H1 (cell line): ENCODE data around the gene CC2D2A. TPM values are rescaled to one million over a fixed set of nuclear protein-coding genes. Genes with fewer than 3 reads are reported as not detected.

ENCODE experiments used
- CTCF ChIA-PET: fragments of 300-600 bp; sonication (Branson Sonifier 250); formaldehyde crosslinking; loops from one replicate; lab custom pipeline; 2021; ENCODE audit not compliant: partially characterized antibody; lab: Charles Lee
- POLR2A ChIA-PET: fragments of 300-600 bp; sonication (Branson Sonifier 250); formaldehyde crosslinking; loops from one replicate; lab custom pipeline; 2021; ENCODE audit warnings: inconsistent platforms; ENCODE audit not compliant: partially characterized antibody; lab: Charles Lee
- DNase-seq, 2 experiments: peaks; one replicate each; pipeline versions ENCODE4 v3.0.0 to v3.0.0-alpha.2; 2010 to 2022; ENCODE audit warnings: low spot score in 2 of 2, low read depth in 1 of 2, mixed read lengths in 1 of 2
- FAIRE-seq: peaks from 2 replicates; lab custom pipeline; 2011; peaks lifted over from hg19 to GRCh38; lab: Jason Lieb, UNC
- H2AFZ ChIP-seq: 2 replicates; pipeline ENCODE4 v1.8.1; 2012; ENCODE audit warnings: low read length, inconsistent platforms
- H2AK5ac ChIP-seq: 2 replicates; pipeline ENCODE4 v1.6.1; 2013; ENCODE audit warnings: low read depth, low read length
- H2BK120ac ChIP-seq: replicated peaks from 2 replicates; pipeline ENCODE3; 2013; ENCODE audit warnings: low read depth, low read length, inconsistent platforms
- H2BK12ac ChIP-seq: 2 replicates; pipeline ENCODE4 v1.6.1; 2013; ENCODE audit warnings: low read depth, low read length
- H2BK15ac ChIP-seq: 2 replicates; pipeline ENCODE4 v1.6.1; 2013; ENCODE audit warnings: low read length
- H2BK20ac ChIP-seq: 2 replicates; pipeline ENCODE4 v1.6.1; 2013; ENCODE audit warnings: low read length
- H2BK5ac ChIP-seq: 2 replicates; pipeline ENCODE4 v1.6.1; 2013; ENCODE audit warnings: low read depth, low read length
- H3K14ac ChIP-seq: 2 replicates; pipeline ENCODE4 v1.6.1; 2013; ENCODE audit warnings: inconsistent platforms; ENCODE audit not compliant: insufficient read length
- H3K18ac ChIP-seq: 2 replicates; pipeline ENCODE4 v1.6.1; 2013; ENCODE audit warnings: low read length; ENCODE audit errors: extremely low read depth
- H3K23ac ChIP-seq: 2 replicates; pipeline ENCODE4 v1.6.1; 2013; ENCODE audit warnings: inconsistent platforms; ENCODE audit not compliant: insufficient read length
- H3K23me2 ChIP-seq: 2 replicates; pipeline ENCODE4 v1.6.1; 2013; ENCODE audit warnings: low read depth, low read length
- H3K27ac ChIP-seq: 2 replicates; pipeline ENCODE4 v1.6.1; 2011; ENCODE audit warnings: low read depth, low read length, inconsistent platforms
- H3K27me3 ChIP-seq, 4 experiments: replicated peaks in 1 of 4; 1 replicate in 1 of 4; 2 replicates in 3 of 4; pipeline versions ENCODE4 v1.6.1 to v1.8.1; 2011 to 2013; ENCODE audit warnings: low read length in 3 of 4, mild to moderate bottlenecking in 3 of 4, inconsistent platforms in 2 of 4, mixed read lengths in 2 of 4, moderate library complexity in 1 of 4; ENCODE audit not compliant: control insufficient read depth in 3 of 4, insufficient read depth in 3 of 4; ENCODE audit errors: extremely low read depth in 1 of 4
- H3K36me3 ChIP-seq, 4 experiments: 2 replicates each; pipeline versions ENCODE4 v1.6.1 to v1.8.1; 2011 to 2013; ENCODE audit warnings: mild to moderate bottlenecking in 4 of 4, low read length in 3 of 4, moderate library complexity in 2 of 4, control low read depth in 1 of 4, inconsistent platforms in 1 of 4; ENCODE audit not compliant: insufficient read depth in 4 of 4, control insufficient read depth in 2 of 4
- H3K4ac ChIP-seq: replicated peaks from 2 replicates; pipeline ENCODE3; 2013; ENCODE audit warnings: low read length, low read depth, mixed read lengths, inconsistent platforms; ENCODE audit not compliant: insufficient read length
- H3K4me1 ChIP-seq, 4 experiments: replicated peaks in 1 of 4; 1 replicate in 1 of 4; 2 replicates in 3 of 4; pipeline versions ENCODE4 v1.6.1 to v1.8.1; 2011 to 2013; ENCODE audit warnings: low read length in 3 of 4, inconsistent platforms in 2 of 4, mixed read lengths in 1 of 4; ENCODE audit not compliant: insufficient read depth in 4 of 4, control insufficient read depth in 3 of 4
- H3K4me2 ChIP-seq, 2 experiments: 2 replicates each; pipeline versions ENCODE4 v1.6.1 to v1.8.1; 2011 to 2013; ENCODE audit warnings: low read depth in 2 of 2, low read length in 2 of 2, control low read depth in 1 of 2, inconsistent platforms in 1 of 2, mild to moderate bottlenecking in 1 of 2; ENCODE audit not compliant: insufficient read depth in 1 of 2
- H3K4me3 ChIP-seq, 4 experiments: fragments of 200-600, 300-600 bp in 1 of 4; sonication (generic), shearing (Covaris generic), sonication (Bioruptor Twin) in 1 of 4; 2 replicates each; pipeline versions ENCODE4 v1.5.1 to v1.8.1; 2011 to 2016; ENCODE audit warnings: low read length in 4 of 4, low read depth in 3 of 4, control low read depth in 2 of 4, inconsistent platforms in 2 of 4, mild to moderate bottlenecking in 2 of 4, mixed read lengths in 1 of 4, moderate library complexity in 1 of 4; ENCODE audit not compliant: insufficient read depth in 2 of 4; ENCODE audit errors: extremely low read depth in 1 of 4
- H3K56ac ChIP-seq: replicated peaks from 2 replicates; pipeline ENCODE3; 2013; ENCODE audit warnings: low read depth, mild to moderate bottlenecking, mixed read lengths, low read length, inconsistent platforms; ENCODE audit not compliant: insufficient read length
- H3K79me1 ChIP-seq: 2 replicates; pipeline ENCODE4 v1.6.1; 2013; ENCODE audit warnings: low read depth, low read length, control low read depth
- H3K79me2 ChIP-seq, 2 experiments: 2 replicates each; pipeline versions ENCODE4 v1.6.1 to v1.8.1; 2012 to 2013; ENCODE audit warnings: low read length in 2 of 2, mild to moderate bottlenecking in 2 of 2, inconsistent platforms in 1 of 2; ENCODE audit not compliant: insufficient read depth in 2 of 2, control insufficient read depth in 1 of 2
- H3K9ac ChIP-seq, 4 experiments: replicated peaks in 1 of 4; 1 replicate in 1 of 4; 2 replicates in 3 of 4; pipeline versions ENCODE4 v1.6.1 to v1.8.1; 2011 to 2013; ENCODE audit warnings: low read depth in 3 of 4, low read length in 3 of 4, control low read depth in 2 of 4, mild to moderate bottlenecking in 2 of 4, moderate library complexity in 2 of 4, inconsistent platforms in 1 of 4; ENCODE audit errors: extremely low read depth in 1 of 4
- H3K9me3 ChIP-seq, 2 experiments: 2 replicates each; pipeline versions ENCODE4 v1.6.1 to v1.8.1; 2012 to 2013; ENCODE audit warnings: mild to moderate bottlenecking in 2 of 2, moderate library complexity in 2 of 2, control low read depth in 1 of 2, inconsistent platforms in 1 of 2, low read depth in 1 of 2, low read length in 1 of 2, mixed read lengths in 1 of 2; ENCODE audit not compliant: insufficient read depth in 2 of 2
- H4K20me1 ChIP-seq, 2 experiments: replicated peaks in 1 of 2; 2 replicates each; pipeline versions ENCODE3 to v1.8.1; 2011 to 2013; ENCODE audit warnings: inconsistent platforms in 2 of 2, low read length in 2 of 2, mild to moderate bottlenecking in 1 of 2; ENCODE audit not compliant: insufficient read depth in 2 of 2, control insufficient read depth in 1 of 2
- H4K5ac ChIP-seq: 2 replicates; pipeline ENCODE4 v1.6.1; 2013; ENCODE audit warnings: low read length, low read depth, mixed read lengths, inconsistent platforms; ENCODE audit not compliant: insufficient read length
- H4K8ac ChIP-seq: 2 replicates; pipeline ENCODE4 v1.8.0; 2013; ENCODE audit warnings: mild to moderate bottlenecking, moderate library complexity, low read length, inconsistent platforms; ENCODE audit not compliant: insufficient read depth; ENCODE audit errors: extremely low read depth
- H4K91ac ChIP-seq: replicated peaks from 2 replicates; pipeline ENCODE3; 2013; ENCODE audit warnings: low read length, mixed read lengths, inconsistent platforms; ENCODE audit not compliant: insufficient read length
- BACH1 ChIP-seq: IDR thresholded peaks from 2 replicates; pipeline ENCODE4 v1.6.1; 2012; ENCODE audit warnings: low read length, improper control_type of control experiment
- KDM5A ChIP-seq: fragments of 200-600 bp; IDR thresholded peaks from 2 replicates; pipeline ENCODE4 v1.7.1; 2012; ENCODE audit warnings: mild to moderate bottlenecking, low read length, inconsistent platforms, mixed read lengths
- WGBS, 2 experiments: shearing (Covaris generic) in 1 of 2; methylation state at CpG; one replicate each; pipeline versions ENCODE4 v1.1.6 to v1.1.7; 2013 to 2015; ENCODE audit warnings: low lambda C conversion rate in 2 of 2, mixed read lengths in 2 of 2, inconsistent platforms in 1 of 2, low coverage in 1 of 2, missing lambda C conversion rate in 1 of 2; ENCODE audit not compliant: insufficient replicate concordance in 2 of 2, insufficient coverage in 1 of 2, insufficient read length in 1 of 2; ENCODE audit errors: extremely low coverage in 1 of 2, missing lambda C conversion rate in 1 of 2; 5-methylcytosine and 5-hydroxymethylcytosine counted together
- polyA plus RNA-seq, 7 experiments: library from polyadenylated mRNA; depleted of rRNA in 3 of 7; stranded (reverse) in 5 of 7; unstranded in 2 of 7; fragments of >200 nt in 5 of 7; fragments of 200-250 nt in 2 of 7; gene quantifications; 1 replicate in 5 of 7; 2 replicates in 1 of 7; 4 replicates in 1 of 7; pipeline versions ENCODE4 v1.2.1 to v1.2.3, GENCODE V29; 2011 to 2013; ENCODE audit warnings: missing spikeins in 2 of 7, mixed read lengths in 2 of 7
- total RNA-seq: library from RNA; stranded (reverse); fragmentation: NEBNext Ultra II Directional; extraction: Animal tissue kit (Norgen Biotek cat#: 25700); gene quantifications from 2 replicates; pipeline ENCODE4 v1.2.1, GENCODE V29; 2021

The CC2D2A gene
- total and polyA plus RNA-seq, 2 of the 8 experiments (the other 6 are each of a cell fraction or from before 2014, with no cell fraction given): 11.0 to 12.2 TPM

GRCh38 chr4:15569746-15570145 is 100.1 kb downstream of the CC2D2A start:
- CTCF ChIA-PET: no interaction called here
- H3K27ac ChIP-seq: no peak overlapping the region
- H2BK15ac ChIP-seq: no peak overlapping the region
- H3K4ac ChIP-seq: no peak overlapping the region
- no peak overlapping the region for H4K8ac ChIP-seq
- TF ChIP-seq KDM5A: no peak
- no peak for TF ChIP-seq BACH1
- peaks cover 0 to 3% (median under 1%) of the 10 kb centered on the region in 4 experiments; a peak in 2 of 8 replicates for H3K36me3 ChIP-seq
- H3K23me2 ChIP-seq: no peaks in the 10 kb centered on the region
- no peak overlapping the region for H3K9ac ChIP-seq
- no peaks in the 10 kb centered on the region for H3K79me2 ChIP-seq
- H4K91ac ChIP-seq: no peak overlapping the region
- no peak overlapping the region for H3K18ac ChIP-seq
- WGBS, 2 experiments: 98% methylated on average over 5 of the region's 5 CpGs; no CpG with 5 or more reads in 1 of the 2 experiments
- H3K56ac ChIP-seq: no peak overlapping the region
- no peak overlapping the region for H2AK5ac ChIP-seq
- H3K4me1 ChIP-seq: no peaks in the 10 kb centered on the region
- H3K79me1 ChIP-seq: no peaks in the 10 kb centered on the region
- no peaks in the 10 kb centered on the region for H3K9me3 ChIP-seq
- POLR2A ChIA-PET: no interaction called here
- H4K5ac ChIP-seq: no peak overlapping the region
- FAIRE-seq (no peak), DNase-seq (no peak)
- H3K4me2 ChIP-seq: no peak overlapping the region
- H3K14ac ChIP-seq: no peak overlapping the region
- H2BK12ac ChIP-seq: no peak overlapping the region
- H4K20me1 ChIP-seq: no peaks in the 10 kb centered on the region
- H3K23ac ChIP-seq: no peak overlapping the region
- H2BK120ac ChIP-seq: no peak overlapping the region
- no peak overlapping the region for H2BK20ac ChIP-seq
- no peak overlapping the region for H2BK5ac ChIP-seq
- H2AFZ ChIP-seq: no peak overlapping the region
- H3K27me3 ChIP-seq: no peaks in the 10 kb centered on the region
- no peak overlapping the region for H3K4me3 ChIP-seq
